Osteocyte (in vitro differentiated cells): ENCODE measurements around the gene SLC6A20. TPM values are rescaled to one million over a fixed set of nuclear protein-coding genes. Genes with fewer than 3 reads are reported as not detected.

Experiments used
- DNase-seq: peaks from one replicate; pipeline ENCODE4 v3.0.0; 2021; ENCODE audit warnings: mixed read lengths; ENCODE audit not compliant: unreplicated experiment; ENCODE audit errors: extremely low spot score
- H3K27ac Mint-ChIP-seq: one replicate; pipeline ENCODE4 v1.8.0; 2021; ENCODE audit warnings: mild to moderate bottlenecking, mixed read lengths; ENCODE audit not compliant: unreplicated experiment
- H3K27me3 Mint-ChIP-seq: one replicate; pipeline ENCODE4 v1.8.0; 2021; ENCODE audit warnings: mixed read lengths; ENCODE audit not compliant: unreplicated experiment
- H3K36me3 Mint-ChIP-seq: one replicate; pipeline ENCODE4 v1.8.0; 2021; ENCODE audit warnings: mixed read lengths; ENCODE audit not compliant: unreplicated experiment
- H3K4me1 Mint-ChIP-seq: one replicate; pipeline ENCODE4 v1.8.0; 2021; ENCODE audit warnings: mixed read lengths; ENCODE audit not compliant: unreplicated experiment
- H3K4me3 Mint-ChIP-seq: one replicate; pipeline ENCODE4 v1.8.0; 2021; ENCODE audit warnings: mild to moderate bottlenecking, moderate library complexity, mixed read lengths; ENCODE audit not compliant: unreplicated experiment
- H3K9me3 Mint-ChIP-seq: one replicate; pipeline ENCODE4 v1.8.0; 2021; ENCODE audit warnings: mixed read lengths; ENCODE audit not compliant: unreplicated experiment
- CTCF ChIP-seq: fragments of 200-600 bp; sonication (generic); IDR thresholded peaks from 2 replicates; pipeline ENCODE4 v1.5.0; 2021; ENCODE audit warnings: antibody characterized with exemption, mild to moderate bottlenecking, moderate library complexity
- total RNA-seq: library from RNA; stranded (reverse); gene quantifications from 2 replicates; pipeline ENCODE4 v1.2.1, GENCODE V29; 2021

The SLC6A20 gene
- total RNA-seq, 1 donor from 2014 or later, result not detected

- Mint-ChIP-seq H3K4me3 (no peak overlapping the region), H3K4me1 (no peaks in the 10 kb centered on the region), H3K9me3 (no peaks in the 10 kb centered on the region), H3K27me3 (peaks cover 34% of the 10 kb centered on the region), H3K36me3 (no peaks in the 10 kb centered on the region), H3K27ac (no peak overlapping the region)
- DNase-seq, result peak; percentile 71
- TF ChIP-seq CTCF, result no peak
Measured at GRCh38 chr3:45777111-45777745, 19.1 kb downstream of the SLC6A20 start.

- no peaks in the 10 kb centered on the region for H3K9me3 Mint-ChIP-seq
- no peak for TF ChIP-seq CTCF
- H3K36me3 Mint-ChIP-seq, result no peaks in the 10 kb centered on the region
- peak; percentile 80 for DNase-seq
- no peaks in the 10 kb centered on the region for H3K4me1 Mint-ChIP-seq
- H3K4me3 Mint-ChIP-seq, result no peak overlapping the region
- H3K27me3 Mint-ChIP-seq, result peaks cover 38% of the 10 kb centered on the region
- no peak overlapping the region for H3K27ac Mint-ChIP-seq
Measured at GRCh38 chr3:45776611-45777010, 19.7 kb downstream of the SLC6A20 start.

- Mint-ChIP-seq H3K4me1 (no peaks in the 10 kb centered on the region), H3K9me3 (no peaks in the 10 kb centered on the region), H3K27ac (no peak overlapping the region), H3K27me3 (peaks cover 37% of the 10 kb centered on the region), H3K4me3 (no peak overlapping the region), H3K36me3 (no peaks in the 10 kb centered on the region)
- no peak for TF ChIP-seq CTCF
- no peak for DNase-seq
Measured at GRCh38 chr3:45776301-45776595, 20.1 kb downstream of the SLC6A20 start.

- no peak for TF ChIP-seq CTCF
- Mint-ChIP-seq H3K4me1 (no peaks in the 10 kb centered on the region), H3K27me3 (peaks cover 41% of the 10 kb centered on the region), H3K9me3 (no peaks in the 10 kb centered on the region), H3K4me3 (no peak overlapping the region), H3K36me3 (no peaks in the 10 kb centered on the region), H3K27ac (no peak overlapping the region)
- DNase-seq, result peak; percentile 77
Measured at GRCh38 chr3:45775571-45776300, 20.6 kb downstream of the SLC6A20 start.

GRCh38 chr3:45774581-45775521 lies 21.5 kb downstream of the SLC6A20 start:
- H3K4me3 Mint-ChIP-seq, result no peak overlapping the region
- no peaks in the 10 kb centered on the region for H3K4me1 Mint-ChIP-seq
- no peaks in the 10 kb centered on the region for H3K36me3 Mint-ChIP-seq
- no peak for TF ChIP-seq CTCF
- H3K27me3 Mint-ChIP-seq, result peaks cover 50% of the 10 kb centered on the region
- DNase-seq, result peak; percentile 56
- no peak overlapping the region for H3K27ac Mint-ChIP-seq
- no peaks in the 10 kb centered on the region for H3K9me3 Mint-ChIP-seq
